ENCODE data around the gene GEMIN4.
"Not testable (repeated sequence)": the region's sequence is repeated elsewhere in the genome, so short reads cannot be mapped to it uniquely, and the experiment has no call there.

The GEMIN4 gene

GRCh38 chr17:774313-774584 lies 22.2 kb upstream of the GEMIN4 start:
- DNase-seq: no peak

GRCh38 chr17:773467-774312 lies 21.6 kb upstream of the GEMIN4 start:
- no peak for DNase-seq

DNA sequence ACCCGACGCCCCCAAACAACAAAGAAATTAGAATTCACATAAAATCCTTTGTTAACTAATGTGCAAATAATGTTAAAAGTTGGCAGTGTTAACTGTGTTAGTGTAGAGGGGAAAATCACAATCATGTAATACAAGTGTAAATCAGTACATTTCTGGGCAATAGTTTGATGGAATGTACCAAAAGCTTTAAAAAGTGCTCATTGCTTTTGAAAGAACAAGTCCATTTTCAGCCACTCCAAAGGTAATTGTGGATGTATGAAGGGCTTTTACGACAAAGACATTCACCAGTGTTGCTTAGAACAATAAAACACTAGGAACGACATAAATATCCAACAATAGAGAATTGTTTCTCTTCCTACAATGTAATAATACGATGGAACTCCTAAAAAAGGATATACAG lies 21.0 kb upstream of the GEMIN4 start:
- no peak for DNase-seq

GRCh38 chr17:767076-767475 lies 15.0 kb upstream of the GEMIN4 start:
- no peak for DNase-seq

DNA sequence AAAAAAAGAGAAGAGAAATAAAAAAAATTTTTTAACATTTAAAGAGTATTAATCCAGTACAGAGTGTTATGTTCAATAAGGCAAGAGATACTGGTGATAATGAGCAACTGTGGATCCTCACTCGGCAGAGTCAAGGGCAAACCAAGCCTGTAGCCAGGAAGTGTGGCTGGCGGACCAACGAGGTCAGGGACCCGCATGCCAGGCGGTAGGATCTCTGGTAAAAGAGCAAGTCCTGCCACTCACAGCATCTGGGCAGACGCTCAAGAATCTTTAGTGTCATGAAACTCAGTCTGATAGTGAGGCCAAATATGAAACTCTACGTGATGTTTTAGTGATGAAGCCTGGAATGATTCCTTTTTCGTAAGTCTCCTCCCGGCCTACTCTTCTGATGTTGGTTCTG lies 8.3 kb upstream of the GEMIN4 start:
- DNase-seq: no peak

- DNase-seq: no peak
Measured at GRCh38 chr17:759964-760363, 7.9 kb upstream of the GEMIN4 start.

GRCh38 chr17:756010-756567 lies 4.0 kb upstream of the GEMIN4 start:
- DNase-seq: not testable (repeated sequence)

DNA sequence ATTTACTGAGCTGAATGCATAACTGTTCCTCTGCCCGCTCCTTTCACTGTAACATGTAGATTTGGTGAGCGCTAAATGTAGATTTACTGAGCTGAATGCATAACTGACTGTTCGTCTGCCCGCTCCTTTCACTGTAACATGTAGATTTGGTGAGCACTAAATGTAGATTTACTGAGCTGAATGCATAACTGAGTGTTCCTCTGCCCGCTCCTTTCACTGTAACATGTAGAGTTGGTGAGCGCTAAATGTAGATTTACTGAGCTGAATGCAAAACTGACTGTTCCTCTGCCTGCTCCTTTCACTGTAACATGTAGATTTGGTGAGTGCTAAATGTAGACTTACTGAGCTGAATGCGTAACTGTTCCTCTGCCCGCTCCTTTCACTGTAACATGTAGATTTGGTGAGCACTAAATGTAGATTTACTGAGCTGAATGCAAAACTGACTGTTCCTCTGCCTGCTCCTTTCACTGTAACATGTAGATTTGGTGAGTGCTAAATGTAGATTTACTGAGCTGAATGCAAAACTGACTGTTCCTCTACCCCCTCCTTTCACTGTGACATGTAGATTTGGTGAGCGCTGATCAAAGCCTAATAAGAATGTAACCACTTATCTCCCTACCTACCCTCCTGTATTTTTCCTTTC lies 3.4 kb upstream of the GEMIN4 start:
- DNase-seq: not testable (repeated sequence)

DNA sequence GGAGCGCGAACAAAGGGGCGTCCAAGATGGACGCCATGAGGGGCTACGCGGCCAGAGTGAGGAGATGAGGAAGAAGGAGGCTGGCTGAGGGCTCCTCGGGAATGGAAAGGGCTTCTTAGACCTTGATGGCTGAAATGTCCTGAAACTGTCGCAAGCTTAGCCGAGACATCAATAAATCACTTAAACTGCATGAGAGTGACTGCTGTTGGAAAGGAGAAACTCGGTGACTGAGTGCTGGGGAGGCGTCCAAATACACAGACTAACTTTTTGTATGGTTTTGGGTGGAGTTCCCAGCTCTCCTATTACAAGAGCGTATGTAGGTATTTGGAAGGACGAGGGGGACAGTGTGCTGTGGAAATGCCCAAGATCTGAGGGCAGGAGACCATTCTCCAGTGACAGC lies 1.4 kb upstream of the GEMIN4 start:
- no peak for DNase-seq

- DNase-seq: no peak
Measured at GRCh38 chr17:752620-753219, 656 bp upstream of the GEMIN4 start.

- DNase-seq: no peak
Measured at GRCh38 chr17:751269-752001, 629 bp downstream of the GEMIN4 start.

- DNase-seq: no peak
Measured at GRCh38 chr17:750431-751037, 1.5 kb downstream of the GEMIN4 start.

GRCh38 chr17:749359-749758 lies 2.7 kb downstream of the GEMIN4 start:
- DNase-seq: not testable (repeated sequence)

GRCh38 chr17:748604-749003 lies 3.5 kb downstream of the GEMIN4 start:
- DNase-seq: not testable (repeated sequence)

- no peak for DNase-seq
Measured at GRCh38 chr17:746783-747629, 5.1 kb downstream of the GEMIN4 start.

DNA sequence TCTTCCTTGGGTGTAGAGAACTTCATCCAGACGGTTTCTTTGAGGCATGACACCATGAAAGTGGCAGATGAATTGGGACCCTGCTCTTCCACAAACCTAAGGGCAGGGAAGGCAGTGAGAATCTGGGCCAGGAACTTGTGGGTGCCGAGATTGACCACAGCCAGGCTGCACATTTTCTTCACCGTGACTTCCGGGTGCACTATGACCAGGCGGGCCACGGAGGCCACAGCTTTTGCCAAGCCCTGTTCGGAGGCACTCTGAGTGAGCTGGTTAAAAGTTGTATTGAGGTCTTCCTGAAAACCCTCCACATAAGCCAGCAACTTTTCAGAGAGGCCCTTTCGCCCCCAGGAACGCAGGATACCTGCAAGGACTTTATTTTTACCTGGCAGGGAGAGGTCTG lies 5.9 kb downstream of the GEMIN4 start:
- no peak for DNase-seq

GRCh38 chr17:745406-745805 lies 6.7 kb downstream of the GEMIN4 start:
- DNase-seq: no peak

DNA sequence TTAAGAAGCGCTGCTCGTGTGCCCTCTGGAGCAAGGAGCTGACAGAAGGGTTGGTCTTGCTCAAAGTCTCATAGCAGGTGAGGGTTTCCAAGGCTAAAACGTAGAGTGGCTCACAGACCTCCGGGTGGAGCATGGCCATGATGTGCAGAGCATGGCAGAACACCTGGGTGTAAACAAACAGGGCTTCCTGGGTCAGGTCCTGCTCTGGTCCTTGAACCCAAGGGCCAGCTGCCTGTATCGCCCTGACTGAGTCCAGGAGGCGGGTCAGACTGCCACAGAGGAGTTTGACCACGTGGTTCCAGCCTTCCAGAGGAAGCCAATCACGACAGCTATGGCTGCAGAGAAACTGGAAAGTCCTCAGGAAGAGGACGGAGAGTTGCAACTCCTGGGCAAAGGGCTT lies 7.1 kb downstream of the GEMIN4 start:
- DNase-seq: no peak

- no peak for DNase-seq
Measured at GRCh38 chr17:743139-743538, 8.9 kb downstream of the GEMIN4 start.

- no peak for DNase-seq
Measured at GRCh38 chr17:742147-742793, 9.8 kb downstream of the GEMIN4 start.

Data from midbrain (tissue), 1 donor.